A549 (cell line): Measurements from ENCODE around the gene ZMAT3. TPM values are rescaled to one million over a fixed set of nuclear protein-coding genes. Genes with fewer than 3 reads are reported as not detected.

Experiments
- ATAC-seq, 2 experiments: fragments of 200-7000 bp in 1 of 2; fragments of >200 bp in 1 of 2; cut with Nextera tagmentation in 1 of 2; cut with Tn5 transposase in 1 of 2; 3 replicates each; pipeline versions ENCODE4 v1.8.0 to v1.9.1; 2018 to 2020; ENCODE audit warnings: mild to moderate bottlenecking in 1 of 2, moderate library complexity in 1 of 2
- CTCF ChIA-PET: fragments of 300-600 bp; sonication (Branson Sonifier 250); formaldehyde crosslinking; extraction: SDS; loops from one replicate; lab custom pipeline; 2021; ENCODE audit warnings: antibody characterized with exemption, inconsistent platforms; lab: Yijun Ruan, JAX
- POLR2A ChIA-PET: fragments of 350-600 bp; formaldehyde crosslinking; extraction: SDS; loops from one replicate; lab custom pipeline; 2021; ENCODE audit warnings: antibody characterized with exemption, inconsistent platforms; lab: Yijun Ruan, JAX
- DNase-seq, 2 experiments: peaks; one replicate each; pipeline versions ENCODE4 v3.0.0 to v3.0.0-alpha.2; 2011 to 2016; ENCODE audit warnings: low read depth in 1 of 2, low spot score in 1 of 2
- FAIRE-seq: peaks from 2 replicates; lab custom pipeline; 2011; peaks lifted over from hg19 to GRCh38; lab: Jason Lieb, UNC
- H3K27ac ChIP-seq, 2 experiments: fragments of >200 bp; sonication (Bioruptor Twin); formaldehyde crosslinking; 3 replicates each; pipeline ENCODE4 v1.5.1; 2016 to 2017
- H3K4me1 ChIP-seq: fragments of >200 bp; sonication (Bioruptor Twin); formaldehyde crosslinking; 3 replicates; pipeline ENCODE4 v1.6.1; 2016
- H3K4me2 ChIP-seq: fragments of >200 bp; sonication (Bioruptor Twin); formaldehyde crosslinking; 3 replicates; pipeline ENCODE4 v1.6.1; 2016
- H3K4me3 ChIP-seq: fragments of >200 bp; sonication (Bioruptor Twin); formaldehyde crosslinking; 3 replicates; pipeline ENCODE4 v1.5.1; 2016
- H3K9me3 ChIP-seq: fragments of >200 bp; sonication (Bioruptor Twin); formaldehyde crosslinking; 3 replicates; pipeline ENCODE4 v1.6.1; 2016
- CEBPB ChIP-seq, 2 experiments: fragments of >200 bp in 1 of 2; sonication (Bioruptor Twin) in 1 of 2; formaldehyde crosslinking in 1 of 2; IDR thresholded peaks; 2 replicates each; pipeline ENCODE4 v1.6.1; 2012 to 2016
- CHD2 ChIP-seq: fragments of 150-350 bp; IDR thresholded peaks from 2 replicates; pipeline ENCODE4 v1.6.1; 2014; ENCODE audit warnings: low read length; ENCODE audit not compliant: partially characterized antibody
- ESRRA ChIP-seq: fragments of 150-350 bp; IDR thresholded peaks from 2 replicates; pipeline ENCODE4 v1.6.1; 2014; ENCODE audit warnings: mild to moderate bottlenecking, low read length, borderline replicate concordance
- FOSB ChIP-seq: fragments of 250-450 bp; sonication (Bioruptor Pico); IDR thresholded peaks from 2 replicates; pipeline ENCODE4 v1.5.0; 2020; ENCODE audit warnings: mild to moderate bottlenecking, moderate library complexity
- FOSL2 ChIP-seq, 2 experiments: fragments of 450-650 bp in 1 of 2; fragments of >200 bp in 1 of 2; sonication (Bioruptor Twin) in 1 of 2; formaldehyde crosslinking; IDR thresholded peaks; 2 replicates each; pipeline versions ENCODE4 v1.5.0 to v1.6.1; 2016 to 2020; ENCODE audit warnings: mild to moderate bottlenecking in 1 of 2, moderate library complexity in 1 of 2
- GATA3 ChIP-seq: IDR thresholded peaks from 2 replicates; pipeline ENCODE4 v1.6.1; 2012; ENCODE audit warnings: borderline replicate concordance
- JUNB ChIP-seq: fragments of >200 bp; sonication (Bioruptor Twin); formaldehyde crosslinking; IDR thresholded peaks from 2 replicates; pipeline ENCODE4 v1.6.1; 2016
- PHF8 ChIP-seq: fragments of 200-600 bp; sonication (generic); IDR thresholded peaks from 2 replicates; pipeline ENCODE4 v1.6.1; 2016; ENCODE audit warnings: low read depth, mild to moderate bottlenecking, antibody characterized with exemption, moderate library complexity, borderline replicate concordance
- RAD21 ChIP-seq, 2 experiments: fragments of >200 bp in 1 of 2; sonication (Bioruptor Twin) in 1 of 2; formaldehyde crosslinking in 1 of 2; IDR thresholded peaks in 1 of 2; conservative IDR thresholded peaks in 1 of 2; 2 replicates in 1 of 2; 3 replicates in 1 of 2; pipeline ENCODE4 v1.6.1; 2012 to 2018; ENCODE audit warnings: inconsistent platforms in 1 of 2
- RCOR1 ChIP-seq: fragments of 150-350 bp; IDR thresholded peaks from 2 replicates; pipeline ENCODE4 v1.6.1; 2014; ENCODE audit warnings: antibody characterized with exemption, low read length, low read depth
- SMC3 ChIP-seq: fragments of >200 bp; sonication (Bioruptor Twin); formaldehyde crosslinking; IDR thresholded peaks from 3 replicates; pipeline ENCODE4 v1.6.1; 2018; ENCODE audit warnings: inconsistent platforms
- ZNF302 ChIP-seq: fragments of 250-450 bp; sonication (Bioruptor Pico); IDR thresholded peaks from 2 replicates; pipeline ENCODE4 v1.9.0; 2021; ENCODE audit warnings: inconsistent platforms, mild to moderate bottlenecking, moderate library complexity
- WGBS: methylation state at CpG from one replicate; pipeline ENCODE4 v1.1.6; 2017; ENCODE audit errors: missing lambda C conversion rate; 5-methylcytosine and 5-hydroxymethylcytosine counted together
- polyA plus RNA-seq, 4 experiments: library from polyadenylated mRNA; depleted of rRNA in 3 of 4; stranded (reverse); fragments of >200 nt; fragmentation: RNase III in 1 of 4; extraction: RNeasy Plus Mini Kit Qiagen cat#74134 plus additional on column Dnase treatment in 1 of 4; gene quantifications; 2 replicates in 3 of 4; 3 replicates in 1 of 4; pipeline ENCODE4 v1.2.3, GENCODE V29; 2011 to 2017
- TF ChIP-seq, protein P1 (sequence below): fragments of >200 bp; sonication (Bioruptor Twin); formaldehyde crosslinking; IDR thresholded peaks from 3 replicates; pipeline ENCODE4 v1.5.1; 2016
- TF ChIP-seq, protein P2 (sequence below): fragments of 200-600 bp; sonication (generic); IDR thresholded peaks from 2 replicates; pipeline ENCODE4 v1.6.1; 2016; ENCODE audit warnings: antibody characterized with exemption, mild to moderate bottlenecking, moderate library complexity
- TF ChIP-seq, protein P3 (sequence below): IDR thresholded peaks from 2 replicates; pipeline ENCODE4 v1.6.1; 2012

The ZMAT3 gene
- polyA plus RNA-seq, 2 of the 4 experiments (the other 2 are of a cell fraction) = 5.7 to 12.2 TPM

DNA sequence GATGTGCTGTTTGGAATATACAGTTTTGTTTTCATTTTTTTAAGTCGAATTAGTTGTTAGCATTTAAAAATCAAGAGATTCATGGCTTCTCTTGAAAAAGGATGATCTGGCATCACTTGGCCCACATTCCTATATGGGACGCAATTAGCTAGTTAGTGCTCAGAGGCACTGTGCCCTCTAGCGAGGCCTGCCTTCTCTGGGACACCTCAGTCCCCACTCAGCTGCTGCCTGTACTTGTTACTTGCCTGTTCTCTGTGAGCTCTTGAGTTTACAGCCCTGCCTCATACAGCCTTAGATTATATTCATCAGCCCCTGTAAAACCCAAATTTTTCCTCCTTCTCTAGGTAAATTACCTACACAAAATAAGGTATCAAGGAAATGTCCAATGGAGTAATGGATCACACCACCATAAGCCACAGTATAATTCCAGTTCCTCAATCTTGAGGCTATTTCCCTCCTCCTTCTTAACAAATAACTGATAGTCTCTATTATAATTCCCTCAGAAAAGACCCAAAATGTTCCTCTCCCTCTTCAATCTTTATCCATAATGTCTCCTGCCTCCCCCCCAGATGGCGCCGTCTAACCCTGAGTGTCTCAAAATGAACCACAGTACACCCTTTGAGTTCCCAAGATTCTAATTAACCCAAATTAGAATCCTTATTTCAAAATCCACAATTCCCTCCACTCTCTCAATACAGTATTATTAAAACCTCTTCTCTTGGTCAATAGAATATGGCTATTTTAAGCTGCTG is 2.7 kb downstream of the ZMAT3 start:
- ChIA-PET POLR2A (interaction anchor here (1.4 kb wide), 1 partner anchor 80 kb away, joined by 4 read pairs; no protein-coding TSS in a partner anchor), CTCF (interaction anchor here (0.7 to 2.1 kb wide), 16 partner anchors 10 to 489 kb away, joined by 3 to 11 read pairs (median 4); no protein-coding TSS in a partner anchor)
- 46% methylated on average over 5 of the region's 5 CpGs for WGBS
- H3K4me1 ChIP-seq = peaks cover 5% of the 10 kb centered on the region; the same call in 2 of the 3 replicates
- peak overlapping the region; percentile 52 to 85; a peak in 3 of 6 replicates for H3K27ac ChIP-seq
- H3K4me2 ChIP-seq = peak overlapping the region; percentile 66
- FAIRE-seq (no peak), DNase-seq (peak; percentile 30 to 35), ATAC-seq (peak in 1 of 2 experiments; percentile 48; a peak in 1 of 6 replicates)
- no peaks in the 10 kb centered on the region for H3K9me3 ChIP-seq
- TF ChIP-seq RAD21 (conservative IDR thresholded peaks at IDR 0.05 in 1 of 2, IDR thresholded peaks at IDR 0.05 in 1 of 2) (peak; percentile 54 to 58; a peak in 4 of 5 replicates), ZNF302 (CRISPR knock-in tag) (no peak), SMC3 (peak; percentile 56), CEBPB (IDR thresholded peaks at IDR 0.05) (no peak)
- TF ChIP-seq, protein P1, sequence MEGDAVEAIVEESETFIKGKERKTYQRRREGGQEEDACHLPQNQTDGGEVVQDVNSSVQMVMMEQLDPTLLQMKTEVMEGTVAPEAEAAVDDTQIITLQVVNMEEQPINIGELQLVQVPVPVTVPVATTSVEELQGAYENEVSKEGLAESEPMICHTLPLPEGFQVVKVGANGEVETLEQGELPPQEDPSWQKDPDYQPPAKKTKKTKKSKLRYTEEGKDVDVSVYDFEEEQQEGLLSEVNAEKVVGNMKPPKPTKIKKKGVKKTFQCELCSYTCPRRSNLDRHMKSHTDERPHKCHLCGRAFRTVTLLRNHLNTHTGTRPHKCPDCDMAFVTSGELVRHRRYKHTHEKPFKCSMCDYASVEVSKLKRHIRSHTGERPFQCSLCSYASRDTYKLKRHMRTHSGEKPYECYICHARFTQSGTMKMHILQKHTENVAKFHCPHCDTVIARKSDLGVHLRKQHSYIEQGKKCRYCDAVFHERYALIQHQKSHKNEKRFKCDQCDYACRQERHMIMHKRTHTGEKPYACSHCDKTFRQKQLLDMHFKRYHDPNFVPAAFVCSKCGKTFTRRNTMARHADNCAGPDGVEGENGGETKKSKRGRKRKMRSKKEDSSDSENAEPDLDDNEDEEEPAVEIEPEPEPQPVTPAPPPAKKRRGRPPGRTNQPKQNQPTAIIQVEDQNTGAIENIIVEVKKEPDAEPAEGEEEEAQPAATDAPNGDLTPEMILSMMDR = peak; percentile 60
- peak overlapping the region; percentile 88; the same call in 2 of the 3 replicates for H3K4me3 ChIP-seq

DNA sequence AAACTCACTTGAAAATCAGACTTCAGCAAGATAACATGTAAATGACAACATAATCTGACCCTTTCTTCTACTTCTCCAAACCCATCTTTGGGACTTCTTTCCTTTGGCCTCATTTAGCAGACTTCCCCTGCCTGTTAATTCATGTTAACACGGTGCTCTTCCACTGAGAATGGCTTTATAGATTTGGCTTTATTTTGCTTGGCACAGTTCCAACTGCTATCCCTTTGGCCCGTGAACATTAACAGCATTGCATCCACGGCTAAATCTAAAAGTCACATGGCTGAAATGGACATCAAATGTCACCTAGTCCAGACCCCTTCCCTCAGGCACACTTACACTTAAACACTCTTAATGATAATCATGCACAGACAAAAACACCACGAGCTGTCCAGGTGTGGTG is 3.8 kb downstream of the ZMAT3 start:
- FAIRE-seq = no peak
- ATAC-seq = no peak
- Histone ChIP-seq H3K4me2 (no peak overlapping the region), H3K4me1 (peaks cover 5% of the 10 kb centered on the region; the same call in 2 of the 3 replicates), H3K4me3 (no peak overlapping the region), H3K27ac (no peak overlapping the region), H3K9me3 (no peaks in the 10 kb centered on the region)
- no peak for TF ChIP-seq JUNB
- no peak for TF ChIP-seq ESRRA
- no peak for TF ChIP-seq FOSB (CRISPR knock-in tag)
- TF ChIP-seq, protein P2, sequence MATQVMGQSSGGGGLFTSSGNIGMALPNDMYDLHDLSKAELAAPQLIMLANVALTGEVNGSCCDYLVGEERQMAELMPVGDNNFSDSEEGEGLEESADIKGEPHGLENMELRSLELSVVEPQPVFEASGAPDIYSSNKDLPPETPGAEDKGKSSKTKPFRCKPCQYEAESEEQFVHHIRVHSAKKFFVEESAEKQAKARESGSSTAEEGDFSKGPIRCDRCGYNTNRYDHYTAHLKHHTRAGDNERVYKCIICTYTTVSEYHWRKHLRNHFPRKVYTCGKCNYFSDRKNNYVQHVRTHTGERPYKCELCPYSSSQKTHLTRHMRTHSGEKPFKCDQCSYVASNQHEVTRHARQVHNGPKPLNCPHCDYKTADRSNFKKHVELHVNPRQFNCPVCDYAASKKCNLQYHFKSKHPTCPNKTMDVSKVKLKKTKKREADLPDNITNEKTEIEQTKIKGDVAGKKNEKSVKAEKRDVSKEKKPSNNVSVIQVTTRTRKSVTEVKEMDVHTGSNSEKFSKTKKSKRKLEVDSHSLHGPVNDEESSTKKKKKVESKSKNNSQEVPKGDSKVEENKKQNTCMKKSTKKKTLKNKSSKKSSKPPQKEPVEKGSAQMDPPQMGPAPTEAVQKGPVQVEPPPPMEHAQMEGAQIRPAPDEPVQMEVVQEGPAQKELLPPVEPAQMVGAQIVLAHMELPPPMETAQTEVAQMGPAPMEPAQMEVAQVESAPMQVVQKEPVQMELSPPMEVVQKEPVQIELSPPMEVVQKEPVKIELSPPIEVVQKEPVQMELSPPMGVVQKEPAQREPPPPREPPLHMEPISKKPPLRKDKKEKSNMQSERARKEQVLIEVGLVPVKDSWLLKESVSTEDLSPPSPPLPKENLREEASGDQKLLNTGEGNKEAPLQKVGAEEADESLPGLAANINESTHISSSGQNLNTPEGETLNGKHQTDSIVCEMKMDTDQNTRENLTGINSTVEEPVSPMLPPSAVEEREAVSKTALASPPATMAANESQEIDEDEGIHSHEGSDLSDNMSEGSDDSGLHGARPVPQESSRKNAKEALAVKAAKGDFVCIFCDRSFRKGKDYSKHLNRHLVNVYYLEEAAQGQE = no peak
- WGBS = 78% methylated on average over 4 of the region's 4 CpGs
- POLR2A ChIA-PET = interaction anchor here (0.8 kb wide), 1 partner anchor 248 kb away, joined by 3 read pairs; no protein-coding TSS in a partner anchor
- DNase-seq = no peak
- CTCF ChIA-PET = interaction anchor here (0.9 to 1.3 kb wide), 4 partner anchors 10 to 258 kb away, joined by 3 to 6 read pairs (median 3); no protein-coding TSS in a partner anchor

DNA sequence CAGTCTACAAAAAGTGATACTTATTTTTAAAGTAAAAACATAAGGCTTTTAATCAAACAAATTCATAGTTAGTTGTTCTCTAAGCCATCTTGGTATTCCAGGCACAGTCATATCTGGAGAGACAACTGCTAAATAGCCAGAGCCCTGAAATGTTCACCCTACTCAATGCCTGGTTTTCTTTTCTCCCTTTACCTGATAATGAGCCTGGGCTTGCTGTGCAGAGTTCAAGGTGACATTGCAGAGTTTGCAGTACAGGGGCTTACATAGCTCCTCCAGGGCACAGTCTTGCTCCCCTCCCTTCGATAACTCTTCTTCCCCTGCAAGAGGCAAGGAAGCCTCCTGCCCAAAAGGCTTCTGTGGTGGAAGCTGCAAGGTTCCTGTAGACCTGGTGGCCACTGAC is 4.3 kb downstream of the ZMAT3 start:
- no peak for TF ChIP-seq CHD2
- TF ChIP-seq, protein P1 = no peak
- TF ChIP-seq GATA3 = no peak
- TF ChIP-seq FOSL2 (IDR thresholded peaks at IDR 0.05) = no peak
- TF ChIP-seq FOSL2 (CRISPR knock-in tag; IDR thresholded peaks at IDR 0.05) = no peak
- TF ChIP-seq, protein P3, sequence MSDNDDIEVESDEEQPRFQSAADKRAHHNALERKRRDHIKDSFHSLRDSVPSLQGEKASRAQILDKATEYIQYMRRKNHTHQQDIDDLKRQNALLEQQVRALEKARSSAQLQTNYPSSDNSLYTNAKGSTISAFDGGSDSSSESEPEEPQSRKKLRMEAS = no peak
- TF ChIP-seq FOSB (CRISPR knock-in tag) = no peak
- no peak for TF ChIP-seq PHF8
- TF ChIP-seq RCOR1 = no peak
- no CpG with 5 or more reads among the region's 1 CpG for WGBS
- no peak overlapping the region for H3K4me3 ChIP-seq
- peaks cover 5% of the 10 kb centered on the region; the same call in 2 of the 3 replicates for H3K4me1 ChIP-seq
- H3K9me3 ChIP-seq = no peaks in the 10 kb centered on the region
- no peak overlapping the region for H3K4me2 ChIP-seq
- ATAC-seq (no peak), FAIRE-seq (no peak), DNase-seq (no peak)
- CTCF ChIA-PET = no interaction called here
- no peak overlapping the region for H3K27ac ChIP-seq
- POLR2A ChIA-PET = no interaction called here
